ENCODE data around the gene GORAB. TPM values are rescaled to one million over a fixed set of nuclear protein-coding genes. Genes with fewer than 3 reads are reported as not detected.

GORAB gene
- total and polyA plus RNA-seq, 2 of the 4 experiments (the other 2 are of a cell fraction), result 11.3 to 14.0 TPM

DNA sequence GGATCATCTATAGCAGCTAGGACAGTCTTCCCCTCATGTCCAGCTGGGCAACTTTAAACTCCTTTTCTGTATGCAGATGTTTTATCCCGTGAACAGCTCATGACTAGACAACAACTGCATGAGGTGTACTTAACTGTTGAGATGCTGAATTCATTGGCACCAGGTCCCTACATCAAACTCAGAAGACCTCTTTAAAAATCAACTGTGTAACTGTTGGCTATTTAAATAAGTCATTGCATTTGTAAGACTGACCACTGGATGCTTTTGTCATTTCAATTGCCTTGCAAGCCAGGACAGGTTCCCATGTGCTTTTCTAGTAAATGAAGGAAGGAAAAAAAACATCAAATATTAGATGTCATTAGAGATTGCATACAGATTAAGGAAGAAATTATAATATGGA, 28.3 kb upstream of the GORAB start:
- TF ChIP-seq FOS (IDR thresholded peaks at IDR 0.05; ENCODE audit: low read depth, low read length) (no peak), RFX5 (IDR thresholded peaks at IDR 0.05; ENCODE audit: low read depth, low read length) (no peak), BHLHE40 (IDR thresholded peaks at IDR 0.05; ENCODE audit: low read depth, low read length) (no peak)
- TF ChIP-seq, protein P1, sequence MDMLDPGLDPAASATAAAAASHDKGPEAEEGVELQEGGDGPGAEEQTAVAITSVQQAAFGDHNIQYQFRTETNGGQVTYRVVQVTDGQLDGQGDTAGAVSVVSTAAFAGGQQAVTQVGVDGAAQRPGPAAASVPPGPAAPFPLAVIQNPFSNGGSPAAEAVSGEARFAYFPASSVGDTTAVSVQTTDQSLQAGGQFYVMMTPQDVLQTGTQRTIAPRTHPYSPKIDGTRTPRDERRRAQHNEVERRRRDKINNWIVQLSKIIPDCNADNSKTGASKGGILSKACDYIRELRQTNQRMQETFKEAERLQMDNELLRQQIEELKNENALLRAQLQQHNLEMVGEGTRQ (IDR thresholded peaks at IDR 0.05; ENCODE audit: low read depth, low read length), result no peak
- no peak overlapping the region for H2BK20ac ChIP-seq (ENCODE audit: low read depth, low read length)
- DNase-seq (no peak), ATAC-seq (ENCODE audit: low read depth) (no peak)
- no peak overlapping the region for H3K9ac ChIP-seq (ENCODE audit: low read depth, low read length)
- no peak overlapping the region for H3K14ac ChIP-seq (replicated peaks; ENCODE audit: low read depth, low read length)
- H3K56ac ChIP-seq (ENCODE audit: extremely low read depth, insufficient read depth, low read length), result no peak overlapping the region
- H4K91ac ChIP-seq (ENCODE audit: insufficient read depth, low read depth, low read length), result no peak overlapping the region
- no TSS peak for BruUV-seq (replicated peaks)
- no peak overlapping the region for H4K8ac ChIP-seq (ENCODE audit: low read depth in 2 of 2, low read length in 2 of 2)
- no peaks in the 10 kb centered on the region for H3K4me1 ChIP-seq (ENCODE audit: control insufficient read depth, insufficient read depth, low read length)
- H2AFZ ChIP-seq (replicated peaks; ENCODE audit: low read length, poor library complexity), result no peak overlapping the region
- ChIA-PET POLR2A (ENCODE audit: unreplicated experiment) (no interaction called here), CTCF (no interaction called here)
- dilution Hi-C loops (cut with HindIII; ENCODE audit: low sequenced_read_pairs, unreplicated experiment) (no loop called here), in situ Hi-C loops (cut with MboI; ENCODE audit: low sequenced_read_pairs) (no loop called here), intact Hi-C loops (cut with micrococcal nuclease) (no loop called here)
- H3K9me1 ChIP-seq (ENCODE audit: insufficient read depth, low read length), result no peaks in the 10 kb centered on the region
- no peak overlapping the region for H3K4ac ChIP-seq (ENCODE audit: low read depth, low read length)
- H2AK5ac ChIP-seq (ENCODE audit: low read depth, low read length), result no peak overlapping the region
- no peak overlapping the region for H2AK9ac ChIP-seq (replicated peaks; ENCODE audit: low read depth, low read length, poor library complexity)
- no peaks in the 10 kb centered on the region for H3K36me3 ChIP-seq (ENCODE audit: control insufficient read depth, insufficient read depth, low read length)
- H3K9me3 ChIP-seq (ENCODE audit: control insufficient read depth, insufficient read depth, low read length), result no peaks in the 10 kb centered on the region
- no peaks in the 10 kb centered on the region for H4K20me1 ChIP-seq (ENCODE audit: insufficient read depth, low read length)
- H3K18ac ChIP-seq (ENCODE audit: low read depth, low read length), result no peak overlapping the region
- no peak overlapping the region for H2BK15ac ChIP-seq (ENCODE audit: low read depth, low read length)
- no CpG with 5 or more reads among the region's 1 CpG for WGBS, 2 experiments (ENCODE audit: extremely low coverage in 2 of 2, insufficient read length in 1 of 2)
- no peaks in the 10 kb centered on the region for H3K27me3 ChIP-seq (ENCODE audit: control insufficient read depth, insufficient read depth, low read length)
- no peak overlapping the region for H3K27ac ChIP-seq (ENCODE audit: insufficient read depth, low read length)
- no peak overlapping the region for H4K5ac ChIP-seq (ENCODE audit: low read depth, low read length)
- no peak overlapping the region for H3K4me3 ChIP-seq (ENCODE audit: insufficient read depth, low read depth, low read length)
- H3K23ac ChIP-seq (ENCODE audit: low read depth, low read length), result no peak overlapping the region
- H3K79me1 ChIP-seq (ENCODE audit: low read depth in 1 of 2, low read length in 2 of 2), result no peaks in the 10 kb centered on the region
- H2BK5ac ChIP-seq (ENCODE audit: low read depth, low read length, poor library complexity, severe bottlenecking), result no peak overlapping the region
- no peak overlapping the region for H3K4me2 ChIP-seq (ENCODE audit: low read depth, low read length)
- no peak overlapping the region for H2BK120ac ChIP-seq (ENCODE audit: low read depth, low read length)
